H1 (cell line): ENCODE data around the gene NCF4. TPM values are rescaled to one million over a fixed set of nuclear protein-coding genes. Genes with fewer than 3 reads are reported as not detected.

ENCODE experiments used
- CREB1 ChIP-seq: IDR thresholded peaks from 2 replicates; pipeline ENCODE4 v1.6.1; 2012; ENCODE audit warnings: inconsistent platforms
- SIN3A ChIP-seq, 2 experiments: IDR thresholded peaks in 1 of 2; conservative IDR thresholded peaks in 1 of 2; 2 replicates each; pipeline ENCODE4 v1.6.1; 2011 to 2012; ENCODE audit warnings: low read length in 2 of 2, improper control_type of control experiment in 1 of 2, low read depth in 1 of 2, mild to moderate bottlenecking in 1 of 2
- polyA plus RNA-seq, 7 experiments: library from polyadenylated mRNA; depleted of rRNA in 3 of 7; stranded (reverse) in 5 of 7; unstranded in 2 of 7; fragments of >200 nt in 5 of 7; fragments of 200-250 nt in 2 of 7; gene quantifications; 1 replicate in 5 of 7; 2 replicates in 1 of 7; 4 replicates in 1 of 7; pipeline versions ENCODE4 v1.2.1 to v1.2.3, GENCODE V29; 2011 to 2013; ENCODE audit warnings: missing spikeins in 2 of 7, mixed read lengths in 2 of 7
- total RNA-seq: library from RNA; stranded (reverse); fragmentation: NEBNext Ultra II Directional; extraction: Animal tissue kit (Norgen Biotek cat#: 25700); gene quantifications from 2 replicates; pipeline ENCODE4 v1.2.1, GENCODE V29; 2021

NCF4 gene
- total and polyA plus RNA-seq, 2 of the 8 experiments (the other 6 are each of a cell fraction or from before 2014, with no cell fraction given): 0.20 TPM; not detected in 1

DNA sequence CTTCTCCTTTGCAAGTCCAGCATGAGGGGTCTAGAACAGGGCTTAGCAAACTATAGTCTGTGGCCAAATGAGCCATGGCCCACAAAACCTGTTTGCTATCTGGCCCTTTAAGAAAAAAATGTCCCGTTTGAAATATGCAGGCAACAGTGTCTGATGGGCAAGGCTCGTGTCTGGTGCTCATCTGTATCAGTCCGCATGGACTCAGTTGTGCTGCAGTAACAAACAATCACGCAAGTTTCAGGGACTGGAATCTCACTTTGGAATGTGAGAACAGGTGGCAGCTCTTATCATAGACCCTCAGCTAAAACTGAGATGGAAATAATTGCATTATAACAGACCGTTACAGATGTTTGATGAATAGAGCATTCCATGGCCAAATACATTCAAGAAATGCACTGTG is 24.9 kb upstream of the NCF4 start (continued):
- no peak for TF ChIP-seq SIN3A (conservative IDR thresholded peaks at IDR 0.05 in 1 of 2, IDR thresholded peaks at IDR 0.05 in 1 of 2; ENCODE audit: low read depth in 1 of 2, low read length in 2 of 2)
- TF ChIP-seq CREB1: no peak
- TF ChIP-seq, all 59 proteins: peak for 0
